GM12892 (cell line): ENCODE results near the gene E2F6.

Experiments used
- POLR2A ChIP-seq: IDR thresholded peaks from 2 replicates; pipeline ENCODE4 v1.6.1; 2011; ENCODE audit warnings: low read depth, low read length, control low read depth
- POLR2AphosphoS5 ChIP-seq: IDR thresholded peaks from 2 replicates; pipeline ENCODE4 v1.6.1; 2011; ENCODE audit warnings: low read depth, low read length, control low read depth
- TAF1 ChIP-seq: IDR thresholded peaks from 2 replicates; pipeline ENCODE4 v1.6.1; 2011; ENCODE audit warnings: low read depth, mild to moderate bottlenecking, control low read depth, low read length, borderline replicate concordance

DNA sequence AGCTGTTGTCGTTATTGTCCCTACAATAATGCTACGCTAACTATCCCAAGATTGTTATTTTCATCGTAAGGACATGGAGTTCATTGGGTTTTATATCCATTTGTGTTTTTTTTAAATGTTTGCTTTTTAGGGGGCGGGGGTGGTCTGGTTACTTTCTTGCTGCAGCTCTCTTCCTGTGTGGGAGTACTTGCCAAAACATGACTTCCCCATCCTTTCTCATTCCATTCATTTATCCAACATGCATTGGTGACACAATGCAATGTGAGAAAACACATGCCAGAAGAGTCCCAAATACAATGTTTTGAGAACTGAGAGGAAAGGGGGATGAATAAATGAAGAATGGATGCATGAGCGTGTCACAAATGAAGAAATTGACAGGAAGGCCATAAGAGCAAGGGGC lies 55.9 kb downstream of the E2F6 start:
- TF ChIP-seq POLR2AphosphoS5 (no peak), POLR2A (no peak), TAF1 (no peak)
